AG09309 (cell line): ENCODE data around the gene IRF7.

Source experiments
- DNase-seq: peaks from one replicate; pipeline ENCODE4 v3.0.0-alpha.2; 2010; ENCODE audit warnings: low read depth
- H3K4me3 ChIP-seq: 2 replicates; pipeline ENCODE4 v1.5.1; 2011; ENCODE audit warnings: mild to moderate bottlenecking, low read depth, low read length, moderate library complexity; ENCODE audit not compliant: control insufficient read depth
- CTCF ChIP-seq: IDR thresholded peaks from 2 replicates; pipeline ENCODE4 v1.5.1; 2011; ENCODE audit warnings: mild to moderate bottlenecking, low read depth, low read length, inconsistent platforms; ENCODE audit not compliant: insufficient read depth, control insufficient read depth; ENCODE audit errors: missing control alignments

Gene IRF7

DNA sequence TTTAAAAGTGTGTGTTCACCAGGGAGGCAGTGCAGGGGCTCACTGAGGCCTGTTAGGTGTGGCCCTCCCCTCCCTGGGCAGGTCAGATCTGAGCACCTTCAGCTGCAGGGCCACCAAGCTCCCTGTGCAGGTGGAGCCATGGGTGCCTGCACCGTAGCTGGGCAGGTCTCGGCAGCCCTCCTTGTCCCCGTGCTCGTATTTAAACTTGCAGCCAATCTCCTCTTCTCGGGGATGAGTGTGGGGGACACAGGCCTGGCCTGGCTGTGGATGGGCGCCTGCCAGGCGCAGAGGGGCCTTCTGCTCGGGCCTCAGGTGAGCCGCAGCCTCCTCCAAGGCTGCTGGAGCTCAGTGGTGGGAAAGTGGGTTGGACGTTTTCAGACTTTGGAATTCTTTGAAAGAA lies 20.4 kb downstream of the IRF7 start:
- no peak overlapping the region for H3K4me3 ChIP-seq
- DNase-seq: no peak
- TF ChIP-seq CTCF: no peak

GRCh38 chr11:593347-593746 lies 22.4 kb downstream of the IRF7 start:
- no peak for TF ChIP-seq CTCF
- H3K4me3 ChIP-seq: no peak overlapping the region
- DNase-seq: no peak

- no peak overlapping the region for H3K4me3 ChIP-seq
- no peak for DNase-seq
- TF ChIP-seq CTCF: no peak
These were observed 22.8 kb downstream of the IRF7 start for GRCh38 chr11:592918-593317.

- no peak for DNase-seq
- no peak overlapping the region for H3K4me3 ChIP-seq
- TF ChIP-seq CTCF: no peak
These were observed 23.2 kb downstream of the IRF7 start for GRCh38 chr11:592501-592900.

DNA sequence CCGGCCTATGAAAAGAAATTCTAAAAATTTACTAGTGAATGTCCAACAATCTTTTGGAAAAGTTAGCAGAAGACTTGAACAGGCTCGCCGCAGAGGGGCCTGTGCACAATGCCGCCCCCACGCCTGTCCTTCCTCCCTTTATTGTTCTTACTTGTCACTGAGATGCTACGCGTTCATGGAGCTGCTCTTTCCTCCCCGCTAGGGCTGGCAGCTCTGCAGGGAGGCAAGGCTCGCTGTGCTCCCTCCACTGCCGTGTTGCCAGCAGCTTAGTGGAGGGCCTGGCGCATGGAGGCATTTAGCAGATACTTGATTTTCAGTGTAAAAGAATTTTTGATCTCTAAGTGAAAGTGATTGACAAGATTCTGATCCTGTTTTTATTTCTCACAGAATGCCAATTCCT lies 24.8 kb downstream of the IRF7 start:
- DNase-seq: no peak
- no peak overlapping the region for H3K4me3 ChIP-seq
- no peak for TF ChIP-seq CTCF

DNA sequence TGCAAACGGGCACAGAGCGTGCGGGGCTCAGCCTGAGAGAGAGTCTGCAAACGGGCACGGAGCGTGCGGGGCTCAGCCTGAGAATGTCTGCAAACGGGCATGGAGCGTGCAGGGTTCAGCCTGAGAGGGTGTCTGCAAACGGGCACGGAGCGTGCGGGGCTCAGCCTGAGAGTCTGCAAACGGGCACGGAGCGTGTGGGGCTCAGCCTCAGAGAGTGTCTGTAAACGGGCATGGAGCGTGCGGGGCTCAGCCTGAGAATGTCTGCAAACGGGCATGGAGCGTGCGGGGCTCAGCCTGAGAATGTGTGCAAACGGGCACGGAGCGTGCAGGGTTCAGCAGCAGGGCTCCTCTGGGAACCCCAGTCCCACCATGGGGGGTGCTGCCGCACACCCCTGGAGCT lies 26.0 kb downstream of the IRF7 start:
- TF ChIP-seq CTCF: no peak
- no peak overlapping the region for H3K4me3 ChIP-seq
- DNase-seq: no peak

DNA sequence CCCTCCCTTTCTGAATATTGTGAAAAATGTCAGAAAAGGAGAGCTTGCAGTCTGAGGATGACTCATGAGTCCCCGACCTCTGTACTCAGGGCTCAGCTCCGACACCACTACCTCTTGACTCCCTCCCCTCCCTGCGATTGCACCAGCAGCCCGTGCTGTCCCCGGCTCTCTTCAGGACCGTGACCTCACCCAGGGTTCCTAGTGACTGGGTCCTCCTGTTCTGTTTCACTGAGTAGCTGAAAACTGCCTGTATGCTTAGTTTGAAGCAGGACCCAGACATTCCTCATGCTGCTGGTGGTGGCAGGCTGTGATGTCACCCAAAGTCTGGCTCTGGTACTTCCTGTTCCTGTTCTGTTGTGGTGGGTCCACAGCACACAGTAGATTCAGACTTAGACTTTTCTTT lies 27.8 kb downstream of the IRF7 start:
- no peak for TF ChIP-seq CTCF
- H3K4me3 ChIP-seq: no peak overlapping the region
- no peak for DNase-seq
